GM23338 (cell line): ENCODE measurements around the gene ZFP69. TPM values are rescaled to one million over a fixed set of nuclear protein-coding genes. Genes with fewer than 3 reads are reported as not detected.

Experiments used
- ATAC-seq: fragments of 200-7000 bp; cut with Tn5 transposase; 3 replicates; pipeline ENCODE4 v1.9.1; 2020
- DNase-seq: peaks from one replicate; pipeline ENCODE4 v3.0.0-alpha.2; 2015; ENCODE audit warnings: low spot score
- H2AFZ ChIP-seq: fragments of 200-600 bp; sonication (generic); 2 replicates; pipeline ENCODE4 v1.8.0; 2016; ENCODE audit warnings: antibody characterized with exemption, mild to moderate bottlenecking, moderate library complexity
- H3F3A ChIP-seq: fragments of 200-600 bp; sonication (generic); replicated peaks from 2 replicates; pipeline ENCODE4 v1.8.0; 2017; ENCODE audit warnings: antibody characterized with exemption, mixed run types, low read depth
- H3K27ac ChIP-seq: fragments of 200-600 bp; sonication (generic); 2 replicates; pipeline ENCODE4 v1.6.1; 2016; ENCODE audit warnings: low read depth
- H3K27me3 ChIP-seq: fragments of 200-600 bp; sonication (generic); 2 replicates; pipeline ENCODE4 v1.8.0; 2016; ENCODE audit warnings: mild to moderate bottlenecking, mixed run types, moderate library complexity; ENCODE audit not compliant: insufficient read depth
- H3K36me3 ChIP-seq: fragments of 200-600 bp; sonication (generic); 2 replicates; pipeline ENCODE4 v1.8.0; 2016; ENCODE audit warnings: mild to moderate bottlenecking; ENCODE audit not compliant: insufficient read depth
- H3K4me1 ChIP-seq: fragments of 200-600 bp; sonication (generic); 2 replicates; pipeline ENCODE4 v1.8.0; 2016; ENCODE audit warnings: mild to moderate bottlenecking, moderate library complexity; ENCODE audit not compliant: insufficient read depth
- H3K4me2 ChIP-seq: fragments of 200-600 bp; sonication (generic); 2 replicates; pipeline ENCODE4 v1.7.1; 2017; ENCODE audit warnings: mixed run types
- H3K4me3 ChIP-seq: fragments of 200-600 bp; sonication (generic); 2 replicates; pipeline ENCODE4 v1.6.1; 2016; ENCODE audit warnings: mixed run types
- H3K79me2 ChIP-seq: fragments of 200-600 bp; sonication (generic); replicated peaks from 2 replicates; pipeline ENCODE4 v1.8.0; 2017; ENCODE audit warnings: mild to moderate bottlenecking; ENCODE audit not compliant: insufficient read depth
- H3K9me2 ChIP-seq: fragments of 200-600 bp; sonication (generic); 2 replicates; pipeline ENCODE4 v1.8.0; 2017; ENCODE audit not compliant: insufficient read depth
- H4K20me1 ChIP-seq: fragments of 200-600 bp; sonication (generic); replicated peaks from 2 replicates; pipeline ENCODE4 v1.8.0; 2017; ENCODE audit warnings: mild to moderate bottlenecking; ENCODE audit not compliant: insufficient read depth
- H3K27ac Mint-ChIP-seq: 2 replicates; pipeline ENCODE4 v1.8.0; 2020; ENCODE audit warnings: inconsistent platforms, mild to moderate bottlenecking, moderate library complexity, mixed read lengths
- H3K27me3 Mint-ChIP-seq: 3 replicates; pipeline ENCODE4 v1.8.0; 2022; ENCODE audit warnings: low read depth, mild to moderate bottlenecking, moderate library complexity, mixed read lengths, inconsistent platforms; ENCODE audit not compliant: insufficient read depth, poor library complexity
- H3K36me3 Mint-ChIP-seq: 3 replicates; pipeline ENCODE4 v1.8.0; 2021; ENCODE audit warnings: low read depth, mild to moderate bottlenecking, inconsistent platforms, moderate library complexity, mixed read lengths
- H3K4me1 Mint-ChIP-seq: 3 replicates; pipeline ENCODE4 v1.8.0; 2020; ENCODE audit warnings: mild to moderate bottlenecking, inconsistent platforms, mixed read lengths
- H3K4me3 Mint-ChIP-seq: 3 replicates; pipeline ENCODE4 v1.8.0; 2021; ENCODE audit warnings: moderate library complexity, mild to moderate bottlenecking, inconsistent platforms, mixed read lengths
- H3K9me3 Mint-ChIP-seq: 3 replicates; pipeline ENCODE4 v1.8.0; 2020; ENCODE audit warnings: moderate library complexity, mild to moderate bottlenecking, inconsistent platforms, mixed read lengths
- CREB1 ChIP-seq: fragments of 250-450 bp; sonication (Bioruptor Pico); IDR thresholded peaks from 2 replicates; pipeline ENCODE4 v1.5.0; 2020; ENCODE audit warnings: low read depth, mild to moderate bottlenecking, moderate library complexity
- CTCF ChIP-seq, 2 experiments: fragments of 200-600 bp in 1 of 2; sonication (generic) in 1 of 2; conservative IDR thresholded peaks; 2 replicates each; pipeline versions ENCODE4 v1.5.1 to v1.6.1; 2016 to 2017; ENCODE audit warnings: antibody characterized with exemption in 2 of 2, low read depth in 2 of 2, mild to moderate bottlenecking in 2 of 2, moderate library complexity in 1 of 2
- ETS1 ChIP-seq: IDR thresholded peaks from 2 replicates; pipeline ENCODE4 v1.6.1; 2016; ENCODE audit warnings: antibody characterized with exemption
- POLR2AphosphoS5 ChIP-seq: IDR thresholded peaks from 2 replicates; pipeline ENCODE4 v1.6.1; 2016; ENCODE audit warnings: antibody characterized with exemption, low read depth
- REST ChIP-seq: IDR thresholded peaks from one replicate; pipeline ENCODE4 v1.6.1; 2018; ENCODE audit warnings: antibody characterized with exemption; ENCODE audit not compliant: unreplicated experiment
- ZNF462 ChIP-seq: fragments of 250-450 bp; sonication (Bioruptor Pico); IDR thresholded peaks from 2 replicates; pipeline ENCODE4 v1.5.0; 2020; ENCODE audit warnings: mild to moderate bottlenecking, moderate library complexity
- polyA plus RNA-seq: library from polyadenylated mRNA; unstranded; fragments of >200 nt; fragmentation: Nextera tagmentation; extraction: Ambion mirVana; gene quantifications from 2 replicates; pipeline ENCODE4 v1.2.1, GENCODE V29; 2016
- total RNA-seq: library from RNA; depleted of rRNA; stranded (reverse); fragments of >200 nt; shearing (Covaris generic); gene quantifications from 2 replicates; pipeline ENCODE4 v1.2.3, GENCODE V29; 2014

Gene ZFP69
- total and polyA plus RNA-seq, 2 experiments from 2014 or later: 4.6 to 5.1 TPM

GRCh38 chr1:40535732-40536131 lies 58.6 kb downstream of the ZFP69 start (continued):
- TF ChIP-seq ZNF462 (CRISPR knock-in tag) (no peak), REST (no peak), POLR2AphosphoS5 (no peak)

- TF ChIP-seq ETS1 (no peak), CREB1 (no peak), CTCF (conservative IDR thresholded peaks at IDR 0.05; ENCODE audit: low read depth in 2 of 2) (no peak)
- no peaks in the 10 kb centered on the region; the same call in 1 of the 2 replicates for H3K79me2 ChIP-seq
- peaks cover 21% of the 10 kb centered on the region for H3K36me3 ChIP-seq
- H3F3A ChIP-seq: no peaks in the 10 kb centered on the region
- no peak overlapping the region for H2AFZ ChIP-seq
- no peaks in the 10 kb centered on the region for H4K20me1 ChIP-seq
- DNase-seq: no peak
- Mint-ChIP-seq H3K4me3 (no peak overlapping the region), H3K27me3 (peaks cover 5% of the 10 kb centered on the region), H3K4me1 (0 out of 3 replicates have a peak, but pooled peaks cover 2% of the 10 kb centered on the region), H3K27ac (no peak overlapping the region), H3K36me3 (peaks cover 40% of the 10 kb centered on the region), H3K9me3 (no peaks in the 10 kb centered on the region; the same call in 2 of the 3 replicates)
- H3K4me3 ChIP-seq: no peak overlapping the region
- H3K27me3 ChIP-seq: no peaks in the 10 kb centered on the region
- no peaks in the 10 kb centered on the region for H3K4me1 ChIP-seq
- H3K27ac ChIP-seq: no peak overlapping the region
- no peaks in the 10 kb centered on the region; the same call in 1 of the 2 replicates for H3K9me2 ChIP-seq
- no peak for ATAC-seq
- H3K4me2 ChIP-seq: no peak overlapping the region
These were observed 62.2 kb downstream of the ZFP69 start for GRCh38 chr1:40539338-40539737.
